LNCaP clone FGC (cell line): ENCODE data around the gene GPR84.
"Not testable (repeated sequence)": the region's sequence is repeated elsewhere in the genome, so short reads cannot be mapped to it uniquely, and the experiment has no call there.

Experiments used
- DNase-seq: peaks from one replicate; pipeline ENCODE4 v3.0.0-alpha.2; 2011; ENCODE audit warnings: low read depth
- H3K4me3 ChIP-seq: 2 replicates; pipeline ENCODE4 v1.5.1; 2011; ENCODE audit warnings: mild to moderate bottlenecking, low read depth, low read length, control low read depth
- CTCF ChIP-seq: IDR thresholded peaks from 2 replicates; pipeline ENCODE4 v1.5.1; 2012; ENCODE audit warnings: mild to moderate bottlenecking; ENCODE audit not compliant: control insufficient read depth, insufficient read depth; ENCODE audit errors: extremely low read depth

Gene GPR84

GRCh38 chr12:54331461-54331860, 32.8 kb downstream of the GPR84 start:
- TF ChIP-seq CTCF, result no peak
- DNase-seq, result no peak
- H3K4me3 ChIP-seq, result no peak overlapping the region

- no peak overlapping the region for H3K4me3 ChIP-seq
- no peak for TF ChIP-seq CTCF
- no peak for DNase-seq
Observed at GRCh38 chr12:54330442-54330841, 33.8 kb downstream of the GPR84 start.

GRCh38 chr12:54329759-54330158, 34.5 kb downstream of the GPR84 start:
- TF ChIP-seq CTCF, result no peak
- DNase-seq, result no peak
- H3K4me3 ChIP-seq, result no peak overlapping the region

DNA sequence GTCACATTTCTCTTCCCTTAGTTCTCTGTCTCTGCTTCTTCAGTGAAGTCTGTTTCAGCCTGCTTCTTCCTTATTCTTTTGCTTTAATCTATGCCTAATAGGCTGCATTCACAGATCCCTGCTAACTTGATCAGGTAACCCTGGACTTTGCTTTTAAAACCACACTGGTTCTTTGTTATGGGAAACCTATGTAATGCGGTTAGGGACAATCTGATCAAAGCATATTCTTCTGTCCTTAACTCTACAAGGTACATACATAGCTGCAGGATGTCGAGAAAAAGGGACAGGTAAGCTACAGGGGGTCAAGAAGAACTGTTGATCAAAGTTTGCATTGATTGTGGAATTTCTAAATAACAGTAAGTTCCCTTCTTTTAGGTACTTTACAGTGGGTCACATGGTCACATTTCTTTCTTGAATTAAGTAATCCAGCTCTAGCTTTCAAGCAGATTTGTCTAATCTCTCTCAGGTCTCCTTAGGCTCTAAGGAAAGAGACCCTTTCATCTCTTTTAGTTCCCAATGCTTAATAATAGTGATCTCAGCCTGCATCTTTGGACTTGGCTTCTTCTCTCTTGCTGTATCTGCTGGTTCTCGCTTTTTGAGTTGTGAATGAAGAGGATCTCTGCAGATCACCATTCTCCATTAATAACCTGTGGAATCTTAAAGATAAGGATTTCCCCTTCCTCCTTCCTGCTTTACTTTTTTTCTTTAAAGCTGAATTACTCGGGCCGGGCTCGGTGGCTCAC, 35.5 kb downstream of the GPR84 start:
- no peak for TF ChIP-seq CTCF
- DNase-seq, result no peak
- no peak overlapping the region for H3K4me3 ChIP-seq

GRCh38 chr12:54325442-54326109, 38.7 kb downstream of the GPR84 start:
- peak overlapping the region; percentile 72 for H3K4me3 ChIP-seq
- not testable (repeated sequence) for DNase-seq

- peak; percentile 79 for TF ChIP-seq CTCF
- peak; percentile 100 for DNase-seq
- H3K4me3 ChIP-seq, result peak within 1 kb of the TSS; percentile 72
Observed at GRCh38 chr12:54324617-54325441, 39.5 kb downstream of the GPR84 start, which contains the start of gene COPZ1. TSS of gene COPZ1 (plus strand) at chr12:54325131. CDS start at chr12:54325164, 33 bp downstream.

DNA sequence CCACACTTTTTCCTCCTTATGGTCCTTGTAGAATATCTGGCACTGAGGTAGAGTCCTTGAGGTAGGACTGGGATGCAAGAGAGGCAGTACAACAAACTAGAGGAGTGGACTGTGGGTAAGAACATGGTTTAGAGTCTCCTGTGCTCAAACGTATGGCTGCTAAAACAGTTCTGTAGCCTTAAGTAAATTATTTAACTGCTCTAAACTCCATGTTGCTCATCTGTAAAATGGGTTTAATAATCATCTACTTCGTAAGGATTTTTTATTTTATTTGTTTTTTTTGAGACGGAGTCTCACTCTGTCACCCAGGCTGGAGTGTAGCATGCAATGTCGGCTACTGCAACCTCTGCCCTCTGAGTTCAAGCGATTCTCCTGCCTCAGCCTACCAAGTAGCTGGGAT, 42.9 kb downstream of the GPR84 start:
- no peak for TF ChIP-seq CTCF
- no peak for DNase-seq
- H3K4me3 ChIP-seq, result no peak overlapping the region
